Measurements from ENCODE around the gene CFL1. TPM values are rescaled to one million over a fixed set of nuclear protein-coding genes. Genes with fewer than 3 reads are reported as not detected.

CFL1 gene
- total and polyA plus RNA-seq, 10 of the 15 experiments (the other 5 are each of a cell fraction or from before 2014, with no cell fraction given): 164 to 2,994 (median 1,500) TPM

- ChIA-PET POLR2A (interaction anchor here (0.7 to 4.0 kb wide), 5 partner anchors 11 to 77 kb away, joined by 3 to 33 read pairs (median 5); partner anchors contain the start of genes CFL1 and MUS81), RAD21 (ENCODE audit: unreplicated experiment) (interaction anchor here (0.9 to 4.1 kb wide), 22 partner anchors 9 to 315 kb away, joined by 3 to 40 read pairs (median 6); partner anchors contain the start of genes KAT5 and MUS81), CTCF (interaction anchor here (0.6 to 11.0 kb wide), 55 partner anchors 8 to 373 kb away, joined by 3 to 167 read pairs (median 5); partner anchors contain the start of genes AP5B1, CFL1, EFEMP2 and FOSL1), SMC1A (ENCODE audit: uncharacterized antibody, unreplicated experiment) (interaction anchor here (0.9 to 2.7 kb wide), 18 partner anchors 8 to 250 kb away, joined by 3 to 28 read pairs (median 6); partner anchors contain the start of genes KAT5 and MUS81)
- H3K9me3 ChIP-seq (replicated peaks; ENCODE audit: control insufficient read depth, insufficient read depth, low read length): no peaks in the 10 kb centered on the region
- peaks cover 28% of the 10 kb centered on the region for H3K4me1 ChIP-seq (ENCODE audit: control insufficient read depth, insufficient read depth, low read length)
- H3K4me3 ChIP-seq: no peak overlapping the region
- H3K27me3 ChIP-seq (replicated peaks in 1 of 2; ENCODE audit: control insufficient read depth in 2 of 2, insufficient read depth in 2 of 2, low read length in 1 of 2): no peaks in the 10 kb centered on the region
- intact Hi-C loops (cut with micrococcal nuclease; ENCODE audit: unreplicated experiment): no loop called here
- peaks cover 12 to 25% of the 10 kb centered on the region in 2 experiments for H3K36me3 ChIP-seq (ENCODE audit: control insufficient read depth in 2 of 2, insufficient read depth in 2 of 2, low read length in 1 of 2)
- H3K27ac ChIP-seq (ENCODE audit: control insufficient read depth, insufficient read depth): no peak overlapping the region
- ATAC-seq (no peak), DNase-seq (ENCODE audit: low read depth, low spot score) (no peak), FAIRE-seq (no peak)
- 85% methylated on average over 7 of the region's 7 CpGs for WGBS (ENCODE audit: insufficient coverage, insufficient replicate concordance, low lambda C conversion rate, missing lambda C conversion rate)
- no peak overlapping the region for H2AFZ ChIP-seq (ENCODE audit: control insufficient read depth, low read depth, low read length)
- BruUV-seq (replicated peaks): no TSS peak
- no peaks in the 10 kb centered on the region for H4K20me1 ChIP-seq (ENCODE audit: control insufficient read depth, insufficient read depth)
- TF ChIP-seq RELA (IDR thresholded peaks at IDR 0.05; ENCODE audit: borderline replicate concordance, partially characterized antibody): no peak
- TF ChIP-seq EED (IDR thresholded peaks at IDR 0.05; ENCODE audit: low read depth): no peak
- TF ChIP-seq ZNF207 (IDR thresholded peaks at IDR 0.05; ENCODE audit: borderline replicate concordance): no peak
- no peak for TF ChIP-seq EZH2 (IDR thresholded peaks at IDR 0.05; ENCODE audit: borderline replicate concordance, control insufficient read depth, low read depth, low read length)
- no peak for TF ChIP-seq CBX5 (IDR thresholded peaks at IDR 0.05; ENCODE audit: low read depth)
- no peak for TF ChIP-seq ATF2 (IDR thresholded peaks at IDR 0.05; ENCODE audit: low read length)
- no peak for TF ChIP-seq RELB (IDR thresholded peaks at IDR 0.05; ENCODE audit: low read depth)
- no peak for TF ChIP-seq ELK1 (IDR thresholded peaks at IDR 0.05; ENCODE audit: low read depth, low read length)
- H3K79me2 ChIP-seq (ENCODE audit: control insufficient read depth, insufficient read depth, low read length): peaks cover 20% of the 10 kb centered on the region
- H3K9ac ChIP-seq (ENCODE audit: control insufficient read depth, insufficient read depth, low read length): no peak overlapping the region
- in situ Hi-C loops (cut with MboI): no loop called here
- H3K4me2 ChIP-seq (ENCODE audit: control insufficient read depth, insufficient read depth): no peak overlapping the region
Observed at GRCh38 chr11:65885231-65885630, 27.3 kb upstream of the CFL1 start.

Measured in GM12878 (cell line).